Stimulated activated CD8-positive, alpha-beta memory T cell treated with anti-CD3 and anti-CD28 coated beads, Interleukin-12 subunit alpha, Interleukin-12 subunit beta, amount 100 ng/mL, for 24 hours (primary cell): ENCODE measurements around the gene SNX17.
A peak's percentile ranks its signal among the peaks of the same experiment; 100 is the strongest.
"Not testable (repeated sequence)": the region's sequence is repeated elsewhere in the genome, so short reads cannot be mapped to it uniquely, and the experiment has no call there.

Experiments used
- DNase-seq: peaks from one replicate; pipeline ENCODE4 v3.0.0-alpha.2; 2020; ENCODE audit errors: extremely low read depth

Gene SNX17, protein sequence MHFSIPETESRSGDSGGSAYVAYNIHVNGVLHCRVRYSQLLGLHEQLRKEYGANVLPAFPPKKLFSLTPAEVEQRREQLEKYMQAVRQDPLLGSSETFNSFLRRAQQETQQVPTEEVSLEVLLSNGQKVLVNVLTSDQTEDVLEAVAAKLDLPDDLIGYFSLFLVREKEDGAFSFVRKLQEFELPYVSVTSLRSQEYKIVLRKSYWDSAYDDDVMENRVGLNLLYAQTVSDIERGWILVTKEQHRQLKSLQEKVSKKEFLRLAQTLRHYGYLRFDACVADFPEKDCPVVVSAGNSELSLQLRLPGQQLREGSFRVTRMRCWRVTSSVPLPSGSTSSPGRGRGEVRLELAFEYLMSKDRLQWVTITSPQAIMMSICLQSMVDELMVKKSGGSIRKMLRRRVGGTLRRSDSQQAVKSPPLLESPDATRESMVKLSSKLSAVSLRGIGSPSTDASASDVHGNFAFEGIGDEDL

GRCh38 chr2:27370026-27370815 is at the start of gene SNX17, which contains the start of gene EIF2B4:
Gene SNX17 (plus strand): TSS chr2:27370616. CDS start chr2:27370744, 128 bp downstream.
Gene EIF2B4 (minus strand): TSS chr2:27370338. CDS start chr2:27370314, 24 bp downstream.
- DNase-seq, result peak; percentile 96

- no peak for DNase-seq
These were observed 49.4 kb upstream of the SNX17 start for GRCh38 chr2:27320958-27321543.

- no peak for DNase-seq
These were observed 48.1 kb upstream of the SNX17 start for GRCh38 chr2:27322301-27322765.

- DNase-seq, result peak; percentile 81
These were observed 47.4 kb upstream of the SNX17 start, which contains the start of gene MPV17 for GRCh38 chr2:27322766-27323595. Gene MPV17 (minus strand): TSS chr2:27323097. CDS start chr2:27322517, 580 bp downstream.

DNA sequence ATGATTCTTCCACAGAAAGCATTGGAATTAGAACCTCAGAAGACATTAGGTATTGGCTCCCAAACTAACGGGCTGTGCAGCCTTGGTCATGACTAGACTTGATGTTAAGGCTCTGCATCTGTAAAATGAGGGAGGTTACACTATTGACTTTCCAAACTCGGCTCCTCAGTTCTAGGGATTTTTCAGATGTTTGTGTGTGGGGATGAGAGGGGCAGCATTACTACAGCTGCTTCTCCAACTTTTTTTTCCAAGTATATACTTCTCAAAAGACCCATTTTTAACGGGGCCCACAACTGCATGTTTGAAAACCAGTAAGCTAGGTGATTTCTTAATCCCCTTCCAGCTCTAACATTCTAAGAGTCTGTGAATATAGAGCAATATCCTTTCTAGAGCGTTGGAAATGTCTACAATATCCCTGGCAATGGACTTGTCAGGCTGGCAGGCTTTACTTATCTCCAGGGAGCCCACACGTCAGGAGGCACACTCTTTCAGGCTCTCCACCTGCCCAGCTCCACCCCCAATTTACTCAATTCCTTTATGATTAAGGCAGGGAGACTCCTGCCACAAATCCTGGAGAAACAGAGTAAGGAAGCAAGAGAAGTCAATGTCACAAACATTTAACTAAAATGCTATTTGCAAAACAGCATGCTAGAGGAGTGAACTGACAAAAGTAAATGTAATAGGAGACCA is 46.7 kb upstream of the SNX17 start:
- no peak for DNase-seq

DNA sequence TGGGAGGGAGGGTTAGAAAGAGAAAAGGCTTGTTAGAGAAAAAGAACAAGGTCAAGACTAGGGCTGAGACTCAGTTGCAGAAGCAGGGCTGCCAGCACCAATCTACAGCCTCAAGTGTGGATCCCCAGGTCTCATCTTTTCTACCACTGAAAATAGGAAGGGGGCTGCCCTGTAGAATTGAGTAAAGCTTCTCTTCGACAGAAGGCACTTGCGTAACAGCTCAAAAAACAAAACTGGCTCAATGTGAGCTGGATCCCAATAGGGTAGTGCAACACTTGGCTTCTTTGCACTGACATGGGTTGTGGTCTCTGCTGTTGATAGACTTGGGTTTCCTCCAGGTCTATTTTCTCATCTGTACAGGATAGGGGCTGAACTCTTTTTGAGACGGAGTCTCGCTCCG is 45.7 kb upstream of the SNX17 start:
- DNase-seq, result no peak

GRCh38 chr2:27335311-27335710 is 35.1 kb upstream of the SNX17 start:
- DNase-seq, result no peak

DNA sequence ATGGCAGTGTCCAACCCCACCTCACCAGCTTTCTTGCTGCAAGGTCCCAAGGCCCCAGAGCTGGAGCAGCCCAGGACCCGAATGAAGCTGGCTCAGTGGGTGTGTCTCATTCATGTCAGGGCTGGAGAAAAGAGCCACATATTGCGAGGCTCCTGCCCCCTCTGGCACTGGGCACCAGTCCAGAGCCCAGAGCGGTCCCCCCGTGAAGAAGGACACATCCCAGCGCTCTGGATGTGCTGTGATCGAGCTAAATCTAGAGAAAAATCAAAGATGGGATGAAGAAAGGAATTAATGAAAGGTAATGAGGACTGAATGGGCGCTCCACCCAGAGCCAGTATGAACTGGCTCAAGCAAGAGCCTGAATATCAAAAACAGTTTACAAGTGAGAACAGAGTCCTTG is 34.2 kb upstream of the SNX17 start:
- no peak for DNase-seq

DNA sequence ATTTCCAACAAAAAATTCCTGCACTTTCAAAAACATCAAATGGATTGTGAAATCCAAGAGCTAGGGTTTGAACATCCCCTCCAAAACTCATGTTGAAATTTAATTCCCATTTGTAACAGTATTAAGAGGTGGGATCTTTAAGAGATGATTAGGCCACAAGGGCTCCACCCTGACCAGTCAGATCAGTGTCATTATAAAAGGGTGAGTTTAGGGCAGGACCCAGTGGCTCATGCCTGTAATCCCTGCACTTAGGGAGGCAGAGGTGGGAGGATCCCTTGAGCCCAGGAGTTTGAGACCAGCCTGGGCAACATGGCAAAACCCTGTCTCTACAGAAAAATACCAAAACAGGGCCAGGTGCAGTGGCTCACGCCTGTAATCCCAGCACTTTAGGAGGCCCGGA is 22.8 kb upstream of the SNX17 start:
- DNase-seq, result no peak

- no peak for DNase-seq
These were observed 20.2 kb upstream of the SNX17 start for GRCh38 chr2:27350106-27350693.

DNA sequence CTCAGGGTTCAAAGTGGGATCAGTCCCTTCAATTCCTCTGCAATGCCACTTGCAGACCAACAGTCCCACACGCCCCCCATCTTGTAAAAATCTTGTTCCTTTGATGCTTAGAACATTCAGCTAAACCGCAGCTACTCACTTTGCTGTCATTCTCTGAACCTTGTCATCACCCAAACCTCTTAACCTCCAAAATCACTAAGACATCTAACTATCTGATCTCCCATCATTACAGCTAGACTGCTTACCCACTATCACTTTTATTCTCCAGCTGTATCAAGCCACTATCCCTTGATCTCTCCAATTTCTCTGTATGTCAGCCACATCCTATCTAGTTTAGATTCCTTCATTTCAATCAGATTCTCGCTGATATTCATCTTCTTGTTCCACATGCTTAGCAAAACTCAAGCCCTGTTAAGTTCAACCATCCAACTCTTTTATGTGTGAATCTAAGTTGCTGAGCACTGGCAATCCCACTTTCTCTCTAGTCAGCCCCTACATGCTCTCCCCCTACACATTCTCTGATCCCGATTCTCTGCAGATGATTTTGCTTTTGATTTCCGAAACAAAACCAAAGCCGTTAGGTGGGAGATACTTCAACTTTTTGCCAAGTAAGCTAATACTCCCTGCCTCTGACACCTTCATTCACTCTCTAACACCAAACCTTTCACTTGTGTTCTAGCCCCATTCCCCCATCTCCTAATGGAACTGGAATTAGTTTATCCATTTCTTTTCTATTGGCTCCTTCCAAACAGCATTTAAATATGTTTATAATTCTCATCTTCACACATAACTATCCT is 18.4 kb upstream of the SNX17 start:
- DNase-seq, result no peak

DNA sequence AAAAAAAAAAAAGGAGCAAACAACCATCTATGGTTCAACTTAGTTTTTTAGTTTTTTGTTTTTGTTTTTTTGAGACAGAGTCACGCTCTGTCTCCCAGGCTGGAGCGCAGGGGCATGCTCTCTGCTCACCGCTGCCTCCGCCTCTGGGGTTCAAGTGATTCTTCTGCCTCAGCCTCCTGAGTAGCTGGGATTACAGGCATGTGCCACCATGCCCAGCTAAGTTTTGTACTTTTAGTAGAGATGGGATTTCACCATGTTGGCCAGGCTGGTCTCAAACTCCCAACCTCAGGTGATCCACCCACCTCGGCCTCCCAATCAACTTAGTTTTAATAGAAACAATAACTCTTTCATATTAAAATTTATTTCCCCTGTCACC is 17.0 kb upstream of the SNX17 start:
- DNase-seq, result not testable (repeated sequence)

- no peak for DNase-seq
These were observed 16.4 kb upstream of the SNX17 start for GRCh38 chr2:27353762-27354596.

DNA sequence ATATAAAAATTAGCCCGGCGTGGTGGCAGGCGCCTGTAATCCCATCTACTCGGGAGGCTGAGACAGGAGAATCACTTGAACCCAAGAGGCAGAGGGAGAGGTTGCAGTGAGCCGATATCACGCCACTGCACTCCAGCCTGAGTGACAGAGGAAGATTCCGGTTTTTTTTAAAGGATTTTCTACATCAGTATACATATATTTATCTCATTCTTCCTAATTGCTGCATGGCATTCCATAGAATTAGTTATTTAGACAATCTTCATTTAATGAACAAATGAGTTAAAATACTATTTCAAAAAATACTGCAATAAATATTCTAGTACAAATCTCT is 15.9 kb upstream of the SNX17 start:
- DNase-seq, result no peak

DNA sequence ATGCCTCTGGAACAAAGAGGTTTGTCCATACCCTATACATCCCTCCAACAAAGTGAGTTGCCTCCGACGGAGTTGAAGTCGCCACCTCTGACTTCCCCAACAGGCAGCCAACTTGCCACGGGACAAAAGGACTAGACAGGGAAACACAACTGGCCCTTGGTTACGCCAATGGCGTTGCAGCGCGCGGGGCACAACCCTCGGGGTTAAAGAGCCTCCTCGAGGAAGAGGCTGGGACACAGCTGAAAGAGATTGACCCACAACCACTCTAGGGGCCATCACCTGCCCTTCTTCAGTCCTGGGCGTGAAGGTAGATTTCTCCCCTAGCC is 14.4 kb upstream of the SNX17 start:
- DNase-seq, result no peak

DNA sequence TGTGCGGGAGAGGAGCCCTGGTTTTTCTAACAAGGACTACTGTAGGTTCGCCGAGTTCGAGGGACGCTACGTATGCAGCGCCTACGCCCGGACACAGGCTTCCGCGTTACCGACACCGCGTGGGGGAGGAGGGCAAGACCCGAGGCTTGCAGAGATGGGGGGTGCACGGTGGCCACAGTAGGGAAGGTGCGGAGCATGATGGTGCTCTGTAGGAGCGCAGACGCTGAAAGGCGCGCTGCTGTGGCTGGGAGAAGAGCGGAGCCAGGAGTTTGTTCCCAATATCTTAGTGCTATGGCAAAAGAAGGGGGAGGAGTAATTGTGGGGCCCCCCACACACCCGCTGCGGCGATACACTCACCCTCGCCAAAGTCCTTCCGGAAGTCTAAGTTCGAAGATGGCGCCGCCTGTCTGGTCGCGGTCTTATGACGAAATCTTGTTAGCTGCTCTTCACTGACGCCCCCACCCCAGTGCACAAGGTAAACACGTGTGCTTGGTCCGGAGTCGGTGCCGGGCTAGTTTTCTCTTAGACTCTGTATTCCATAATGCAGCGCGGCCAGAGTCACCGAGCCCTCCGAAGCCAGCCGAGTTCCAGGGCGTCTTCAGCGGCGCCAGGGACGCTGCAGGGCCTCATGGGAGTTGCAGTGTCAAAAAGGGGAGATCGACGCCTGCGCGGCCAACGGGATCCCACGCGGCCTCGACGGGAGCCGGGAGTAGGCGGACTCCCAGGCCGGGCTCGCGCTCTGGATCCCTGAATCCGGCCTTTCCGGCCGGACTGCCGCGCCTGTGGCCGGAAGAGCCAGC is 13.8 kb upstream of the SNX17 start, which contains the start of gene GTF3C2:
Gene GTF3C2 (minus strand): TSS at position 383 of the 800 bp plus-strand sequence. CDS start 13,210 bp downstream, outside the sequence.
- DNase-seq, result peak; percentile 83

DNA sequence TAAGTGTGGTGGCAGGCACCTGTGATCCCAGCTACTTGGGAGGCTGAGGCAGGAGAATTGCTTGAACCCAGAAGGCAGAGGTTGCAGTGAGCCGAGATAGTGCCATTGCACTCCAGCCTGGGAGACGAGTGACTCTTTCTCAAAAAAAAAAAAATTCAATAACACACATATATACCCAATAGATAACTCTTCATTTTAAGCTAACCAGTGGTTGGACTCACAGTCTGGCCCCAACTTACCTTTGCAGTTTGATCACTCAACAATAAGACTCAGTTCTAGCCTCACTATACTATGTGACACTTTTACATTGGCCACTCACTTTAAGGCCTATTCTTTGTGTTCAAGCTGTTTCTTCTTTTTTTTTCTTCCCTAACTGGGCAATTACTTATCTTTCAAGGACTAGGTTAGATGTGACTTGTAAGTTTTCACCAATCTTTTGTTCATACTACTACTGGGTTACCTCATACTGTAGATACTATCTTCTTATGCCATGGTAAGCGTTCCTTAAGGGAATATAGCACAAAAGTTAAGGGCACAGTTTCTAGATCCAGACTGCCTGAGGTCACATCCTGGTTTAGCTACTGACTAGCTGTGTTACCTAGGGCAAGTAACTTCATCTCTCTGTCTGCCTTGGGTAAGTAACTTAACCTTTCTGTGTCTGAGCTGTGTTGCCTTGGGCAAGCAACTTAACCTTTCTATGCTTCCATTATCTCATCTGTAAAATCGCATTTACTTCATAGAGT is 7.6 kb upstream of the SNX17 start:
- DNase-seq, result no peak
